Measurements from ENCODE around the gene ABCG5.

GRCh38 chr2:43763091-43763490 lies 75.5 kb downstream of the ABCG5 start:
- TF ChIP-seq POLR2AphosphoS5 (IDR thresholded peaks at IDR 0.05; ENCODE audit: low read depth) (no peak), CTCF (conservative IDR thresholded peaks at IDR 0.05; ENCODE audit: low read depth in 2 of 2) (no peak), EZH2 (IDR thresholded peaks at IDR 0.05; ENCODE audit: low read depth, unreplicated experiment) (no peak)
